ENCODE results near the gene C1GALT1.

C1GALT1 gene

GRCh38 chr7:7156663-7157062 is 25.7 kb upstream of the C1GALT1 start:
- H3K9me3 Mint-ChIP-seq = peaks cover 31% of the 10 kb centered on the region
- peak overlapping the region; percentile 96 for H3K27ac Mint-ChIP-seq
- no peaks in the 10 kb centered on the region for H3K27me3 Mint-ChIP-seq
- CTCF ChIA-PET = interaction anchor here (2.1 kb wide), 1 partner anchor 25 kb away, joined by 12 read pairs; the partner anchor contains the start of gene C1GALT1
- H3K4me1 Mint-ChIP-seq = peaks cover 60% of the 10 kb centered on the region
- DNase-seq = no peak
- H3K4me3 Mint-ChIP-seq = peak overlapping the region; percentile 75
- peaks cover 44% of the 10 kb centered on the region for H3K36me3 Mint-ChIP-seq

GRCh38 chr7:7157177-7157886 is 25.0 kb upstream of the C1GALT1 start:
- H3K36me3 Mint-ChIP-seq = peaks cover 45% of the 10 kb centered on the region
- H3K4me3 Mint-ChIP-seq = peak overlapping the region; percentile 75
- H3K9me3 Mint-ChIP-seq = peaks cover 30% of the 10 kb centered on the region
- H3K4me1 Mint-ChIP-seq = peaks cover 55% of the 10 kb centered on the region
- DNase-seq = peak; percentile 84
- H3K27me3 Mint-ChIP-seq = no peaks in the 10 kb centered on the region
- H3K27ac Mint-ChIP-seq = peak overlapping the region; percentile 96
- CTCF ChIA-PET = interaction anchor here (1.3 to 2.1 kb wide), 2 partner anchors 24 to 53 kb away, joined by 3 to 12 read pairs; partner anchors contain the start of gene C1GALT1

- DNase-seq = no peak
- Mint-ChIP-seq H3K9me3 (peaks cover 28% of the 10 kb centered on the region), H3K27ac (peak overlapping the region; percentile 96), H3K4me3 (peak overlapping the region; percentile 75), H3K36me3 (peaks cover 45% of the 10 kb centered on the region), H3K27me3 (no peaks in the 10 kb centered on the region), H3K4me1 (peaks cover 53% of the 10 kb centered on the region)
- CTCF ChIA-PET = interaction anchor here (1.3 to 2.1 kb wide), 2 partner anchors 23 to 54 kb away, joined by 3 to 12 read pairs; partner anchors contain the start of gene C1GALT1
Observed at GRCh38 chr7:7157887-7158271, 24.5 kb upstream of the C1GALT1 start.

- peaks cover 21% of the 10 kb centered on the region for H3K9me3 Mint-ChIP-seq
- CTCF ChIA-PET = interaction anchor here (0.5 kb wide), 1 partner anchor 724 kb away, joined by 3 read pairs; no protein-coding TSS in a partner anchor
- no peaks in the 10 kb centered on the region for H3K27me3 Mint-ChIP-seq
- H3K27ac Mint-ChIP-seq = peak overlapping the region; percentile 92
- no peak for DNase-seq
- H3K4me3 Mint-ChIP-seq = peak overlapping the region; percentile 64
- peaks cover 54% of the 10 kb centered on the region for H3K4me1 Mint-ChIP-seq
- peaks cover 42% of the 10 kb centered on the region for H3K36me3 Mint-ChIP-seq
Observed at GRCh38 chr7:7159063-7159658, 23.2 kb upstream of the C1GALT1 start.

- Mint-ChIP-seq H3K27ac (peak overlapping the region; percentile 15), H3K36me3 (peaks cover 55% of the 10 kb centered on the region), H3K27me3 (no peaks in the 10 kb centered on the region), H3K4me3 (no peak overlapping the region), H3K9me3 (peaks cover 17% of the 10 kb centered on the region), H3K4me1 (peaks cover 33% of the 10 kb centered on the region)
- no peak for DNase-seq
- CTCF ChIA-PET = interaction anchor here (0.9 kb wide), 1 partner anchor 14 kb away, joined by 4 read pairs; no protein-coding TSS in a partner anchor
Observed at GRCh38 chr7:7164591-7164990, 17.8 kb upstream of the C1GALT1 start.

- DNase-seq = no peak
- Mint-ChIP-seq H3K4me1 (peaks cover 25% of the 10 kb centered on the region), H3K9me3 (peaks cover 14% of the 10 kb centered on the region), H3K27me3 (no peaks in the 10 kb centered on the region), H3K36me3 (peaks cover 51% of the 10 kb centered on the region), H3K27ac (no peak overlapping the region), H3K4me3 (no peak overlapping the region)
- CTCF ChIA-PET = no interaction called here
Observed at GRCh38 chr7:7165372-7165771, 17.0 kb upstream of the C1GALT1 start.

GRCh38 chr7:7166318-7166717 is 16.0 kb upstream of the C1GALT1 start:
- H3K27ac Mint-ChIP-seq = no peak overlapping the region
- no peaks in the 10 kb centered on the region for H3K27me3 Mint-ChIP-seq
- H3K4me3 Mint-ChIP-seq = no peak overlapping the region
- peaks cover 18% of the 10 kb centered on the region for H3K4me1 Mint-ChIP-seq
- CTCF ChIA-PET = no interaction called here
- DNase-seq = no peak
- H3K9me3 Mint-ChIP-seq = peaks cover 16% of the 10 kb centered on the region
- H3K36me3 Mint-ChIP-seq = peaks cover 47% of the 10 kb centered on the region

GRCh38 chr7:7169296-7169695 is 13.0 kb upstream of the C1GALT1 start:
- Mint-ChIP-seq H3K4me3 (no peak overlapping the region), H3K9me3 (peaks cover 21% of the 10 kb centered on the region), H3K27ac (no peak overlapping the region), H3K36me3 (peaks cover 52% of the 10 kb centered on the region), H3K4me1 (peaks cover 13% of the 10 kb centered on the region), H3K27me3 (no peaks in the 10 kb centered on the region)
- no peak for DNase-seq
- CTCF ChIA-PET = no interaction called here

- Mint-ChIP-seq H3K27me3 (no peaks in the 10 kb centered on the region), H3K4me1 (peaks cover 11% of the 10 kb centered on the region), H3K4me3 (no peak overlapping the region), H3K9me3 (peaks cover 17% of the 10 kb centered on the region), H3K27ac (no peak overlapping the region), H3K36me3 (peaks cover 36% of the 10 kb centered on the region)
- CTCF ChIA-PET = interaction anchor here (0.6 kb wide), 1 partner anchor 285 kb away, joined by 3 read pairs; no protein-coding TSS in a partner anchor
- no peak for DNase-seq
Observed at GRCh38 chr7:7173956-7174632, 8.2 kb upstream of the C1GALT1 start.

- no peak overlapping the region for H3K27ac Mint-ChIP-seq
- H3K9me3 Mint-ChIP-seq = peaks cover 15% of the 10 kb centered on the region
- H3K36me3 Mint-ChIP-seq = peaks cover 28% of the 10 kb centered on the region
- no peak overlapping the region for H3K4me3 Mint-ChIP-seq
- H3K4me1 Mint-ChIP-seq = peaks cover 11% of the 10 kb centered on the region
- no peak for DNase-seq
- CTCF ChIA-PET = interaction anchor here (0.6 kb wide), 1 partner anchor 284 kb away, joined by 3 read pairs; no protein-coding TSS in a partner anchor
- H3K27me3 Mint-ChIP-seq = no peaks in the 10 kb centered on the region
Observed at GRCh38 chr7:7175075-7175695, 7.2 kb upstream of the C1GALT1 start.

- no peaks in the 10 kb centered on the region for H3K27me3 Mint-ChIP-seq
- H3K4me1 Mint-ChIP-seq = peaks cover 19% of the 10 kb centered on the region
- no peak overlapping the region for H3K27ac Mint-ChIP-seq
- peaks cover 11% of the 10 kb centered on the region for H3K9me3 Mint-ChIP-seq
- CTCF ChIA-PET = interaction anchor here (1.1 kb wide), 1 partner anchor 73 kb away, joined by 5 read pairs; no protein-coding TSS in a partner anchor
- no peak overlapping the region for H3K4me3 Mint-ChIP-seq
- peaks cover 25% of the 10 kb centered on the region for H3K36me3 Mint-ChIP-seq
- no peak for DNase-seq
Observed at GRCh38 chr7:7176406-7177043, 5.8 kb upstream of the C1GALT1 start.

- peaks cover 11% of the 10 kb centered on the region for H3K9me3 Mint-ChIP-seq
- DNase-seq = no peak
- no peaks in the 10 kb centered on the region for H3K27me3 Mint-ChIP-seq
- CTCF ChIA-PET = interaction anchor here (1.1 kb wide), 1 partner anchor 74 kb away, joined by 5 read pairs; no protein-coding TSS in a partner anchor
- no peak overlapping the region for H3K4me3 Mint-ChIP-seq
- H3K4me1 Mint-ChIP-seq = peaks cover 19% of the 10 kb centered on the region
- no peak overlapping the region for H3K27ac Mint-ChIP-seq
- H3K36me3 Mint-ChIP-seq = peaks cover 23% of the 10 kb centered on the region
Observed at GRCh38 chr7:7177044-7177517, 5.3 kb upstream of the C1GALT1 start.

- Mint-ChIP-seq H3K4me3 (no peak overlapping the region), H3K9me3 (peaks cover 5% of the 10 kb centered on the region), H3K27ac (no peak overlapping the region), H3K27me3 (no peaks in the 10 kb centered on the region), H3K4me1 (peaks cover 19% of the 10 kb centered on the region), H3K36me3 (peaks cover 14% of the 10 kb centered on the region)
- no peak for DNase-seq
- CTCF ChIA-PET = no interaction called here
Observed at GRCh38 chr7:7178081-7178480, 4.3 kb upstream of the C1GALT1 start.
